Heart right ventricle (tissue), 16 donors: ENCODE data around the gene DNASE2. TPM values are rescaled to one million over a fixed set of nuclear protein-coding genes. Genes with fewer than 3 reads are reported as not detected.

Experiments
- ATAC-seq, 8 donors: fragments of 200-7000 bp; cut with Tn5 transposase; one replicate each; pipeline ENCODE4 v1.9.1; 2020; ENCODE audit warnings: mild to moderate bottlenecking in 8 of 8, moderate library complexity in 8 of 8, moderate number of reproducible peaks in 1 of 8
- DNase-seq, 2 donors: peaks; one replicate each; pipeline ENCODE4 v3.0.0-alpha.2; 2020
- H3K27ac ChIP-seq, 10 donors: fragments of 200-600 bp; sonication (generic) in 2 of 10; one replicate each; pipeline versions ENCODE4 v1.5.0 to v1.8.0; 2020 to 2022; ENCODE audit warnings: mild to moderate bottlenecking in 3 of 10
- H3K27me3 ChIP-seq, 7 donors: fragments of 200-600 bp; one replicate each; pipeline ENCODE4 v1.8.0; 2021 to 2022; ENCODE audit warnings: mild to moderate bottlenecking in 2 of 7
- H3K36me3 ChIP-seq, 9 donors: fragments of 200-600 bp; sonication (generic) in 1 of 9; one replicate each; pipeline versions ENCODE4 v1.5.0 to v1.8.0; 2020 to 2022; ENCODE audit warnings: mild to moderate bottlenecking in 2 of 9
- H3K4me1 ChIP-seq, 9 donors: fragments of 200-600 bp; sonication (generic) in 1 of 9; one replicate each; pipeline versions ENCODE4 v1.5.0 to v1.8.0; 2020 to 2022; ENCODE audit warnings: mild to moderate bottlenecking in 4 of 9
- H3K4me3 ChIP-seq, 10 donors: fragments of 200-600 bp; sonication (generic) in 2 of 10; one replicate each; pipeline versions ENCODE4 v1.5.0 to v1.8.0; 2020 to 2022; ENCODE audit warnings: mild to moderate bottlenecking in 7 of 10, moderate library complexity in 2 of 10
- H3K9me3 ChIP-seq, 11 donors: fragments of 200-600 bp in 10 of 11; sonication (generic) in 2 of 11; one replicate each; pipeline versions ENCODE4 v1.5.0 to v1.8.0; 2013 to 2022; ENCODE audit warnings: mild to moderate bottlenecking in 2 of 11, control low read depth in 1 of 11, moderate library complexity in 1 of 11
- WGBS, 2 donors: extraction: QIAGEN DNeasy Blood & Tissue Kit; methylation state at CpG; one replicate each; pipeline ENCODE4 v1.1.7; 2013; ENCODE audit warnings: inconsistent platforms in 1 of 2; 5-methylcytosine and 5-hydroxymethylcytosine counted together
- intact Hi-C, 10 donors: fragments of 100-400 bp; cut with DNase I; formaldehyde crosslinking; loops; one replicate each; pipeline versions ENCODE4 v1.11.1 to v1.14.2; 2022
- polyA plus RNA-seq, 2 donors: library from polyadenylated mRNA; stranded (reverse); fragments of 200-250 nt; gene quantifications; one replicate each; pipeline ENCODE4 v1.2.3, GENCODE V29; 2013
- total RNA-seq, 10 donors: library from RNA; stranded (reverse); fragmentation: NEBNext Ultra II Directional in 3 of 10; extraction: Animal tissue kit (Norgen Biotek cat#: 25700) in 3 of 10; gene quantifications; one replicate each; pipeline versions ENCODE4 v1.2.1 to v1.2.4, GENCODE V29; 2021 to 2023
- TF ChIP-seq, protein P1 (sequence below), 9 donors: fragments of 200-600 bp; sonication (generic) in 2 of 9; IDR thresholded peaks; one replicate each; pipeline versions ENCODE4 v1.5.0 to v1.8.0; 2021 to 2022; ENCODE audit warnings: antibody characterized with exemption in 9 of 9, mild to moderate bottlenecking in 5 of 9, moderate library complexity in 1 of 9
- donor health status: Arrhythmogenic right ventricular cardiomyopathy.
- donor health status: ischemic (EF 13 %, LVEDD 7.1; RV severe dilation, severe dysfunction).
- donor health status: healthy with polysubstance abuse.
- donor health status: DM: no; HTN: yes; CAD: no.
- donor health status: DM: no; HTN: no; CAD: no.
- donor health status: ischemic (EF 25% LVEDD 6.9; RV normal size, moderate dysfunction).
- donor health status: ischemic (EF 25% LVEDD 5.7; RV mildly dilated, moderate dysfunction).
- donor health status: healthy.
- donor health status: DM: yes; HTN: yes; CAD: no.
- donor health status: Ischemic cardiomyopathy.
- donor health status: ischemic (EF 35%, LVEDD 5.7; RV mildly dilated, moderate dysfunction).
- donor health status: nonischemic (EF 11% LVEDD 7.7; RV severe dilation, severe dysfunction).
- donor health status: DM: yes; HTN: yes; CAD: no.
- donor health status: PGD.
- donor health status: ischemic (EF 29% LVEDD 5.4; RV normal size, mild dysfunction).
- donor health status: nonischemic (EF 23%, LVEDD 6.1; RV moderate dilation, normal function).

The DNASE2 gene
- total and polyA plus RNA-seq, 12 donors = 10.5 to 34.9 (median 19.9) TPM

DNA sequence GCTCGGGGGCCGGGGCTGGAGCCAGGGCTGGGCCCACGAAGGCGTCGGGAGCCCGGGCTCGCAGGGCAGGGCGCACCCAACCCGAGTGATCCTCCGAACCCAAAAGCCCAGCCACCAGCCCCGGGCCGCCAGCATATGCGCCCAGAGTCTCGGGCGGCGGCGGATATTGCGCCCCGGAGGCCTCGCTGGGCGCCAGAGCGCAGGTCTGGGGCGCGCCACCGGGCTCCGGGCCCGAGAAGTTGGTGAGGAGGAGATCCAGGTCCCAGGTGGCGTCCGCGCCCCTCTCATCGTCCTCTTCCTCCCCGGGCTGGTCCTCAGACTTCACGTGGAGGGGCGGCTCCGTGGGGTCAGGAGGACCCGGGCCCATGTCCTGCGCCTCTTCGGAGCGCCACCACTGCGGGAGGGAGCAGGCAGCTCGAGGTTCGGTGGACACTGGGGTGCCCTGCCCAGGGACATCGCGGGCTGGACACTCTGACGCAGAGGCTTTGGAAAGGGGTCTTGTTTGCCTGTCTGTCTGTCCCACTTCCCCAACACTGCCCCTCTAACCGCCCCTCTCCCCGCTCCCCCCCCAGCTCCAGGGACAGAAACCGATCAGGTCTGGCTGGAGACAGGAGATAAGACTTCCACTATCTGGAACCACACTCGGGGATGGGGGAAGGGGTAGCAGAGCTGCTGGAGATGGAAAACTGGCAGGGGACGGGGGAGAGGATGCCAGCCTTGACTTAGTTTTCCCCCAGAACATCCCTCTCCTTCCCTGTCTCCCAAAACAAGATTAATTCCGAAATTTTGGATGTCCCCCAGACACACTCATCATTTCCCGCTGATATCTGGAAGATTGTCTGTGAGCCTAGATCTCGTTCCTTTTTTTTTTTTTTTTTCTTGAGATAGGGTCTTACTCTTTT is 4.8 kb upstream of the DNASE2 start:
- H3K27ac ChIP-seq = peak overlapping the region in 1 of 10 donors; percentile 68
- intact Hi-C loops = loop anchor here in 4 of 10 donors (2.0 to 10.0 kb wide), 3 partner anchors 75 to 79 kb away; partner anchors contain the start of gene DAND5 (in 2 of the 4)

DNA sequence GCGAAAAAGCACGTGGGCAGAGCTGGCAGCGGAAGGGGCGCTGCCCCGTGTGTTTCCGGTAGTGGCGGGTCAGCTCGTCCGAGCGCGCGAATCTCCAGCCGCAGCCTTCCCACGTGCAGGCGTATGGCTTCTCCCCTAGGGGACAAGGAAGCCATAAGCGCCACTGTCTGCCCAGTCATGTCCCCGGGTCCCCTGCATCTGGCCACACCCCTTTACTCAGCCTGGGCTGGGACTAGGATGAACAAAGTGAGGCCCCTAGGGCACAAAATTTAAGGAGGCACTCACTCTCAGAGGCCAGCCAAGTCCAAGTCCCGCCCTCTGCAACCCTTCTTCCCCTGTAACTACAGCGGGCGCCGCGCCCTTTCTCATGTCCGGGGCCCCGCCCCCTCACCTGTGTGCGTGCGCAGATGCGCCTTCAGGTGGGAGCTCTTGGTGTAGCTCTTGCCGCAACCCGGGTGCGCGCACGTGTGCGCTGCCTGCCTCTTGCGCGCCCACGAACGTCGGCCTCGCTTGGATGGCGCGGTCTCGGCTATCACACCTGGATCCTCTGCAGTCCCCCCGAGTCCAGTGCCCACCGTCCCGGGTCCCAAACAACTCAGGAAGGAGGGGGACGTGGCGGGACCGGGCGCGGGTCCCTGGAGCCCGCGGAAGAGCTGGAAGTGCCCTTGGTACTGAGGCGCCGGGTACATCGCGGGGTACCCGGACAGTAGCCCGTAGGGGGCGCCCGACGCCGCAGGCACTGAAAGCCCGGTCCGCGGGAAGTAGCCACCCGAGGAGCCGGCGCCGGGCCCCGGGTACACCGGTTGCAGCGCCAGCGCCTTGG is 3.9 kb upstream of the DNASE2 start:
- intact Hi-C loops = loop anchor here in 3 of 10 donors (2.0 to 10.0 kb wide), 2 partner anchors 80 kb away; partner anchors contain the start of gene DAND5 (in 2 of the 3)
- ATAC-seq (peak in 5 of 8 donors; percentile 18 to 45 (median 26)), DNase-seq (peak; percentile 47 to 71)
- H3K36me3 ChIP-seq = no peaks in the 10 kb centered on the region
- peaks cover 0 to 45% (median 27%) of the 10 kb centered on the region in 7 donors for H3K27me3 ChIP-seq
- peaks cover 10 to 53% (median 23%) of the 10 kb centered on the region in 9 donors for H3K4me1 ChIP-seq
- H3K9me3 ChIP-seq = peaks cover 0 to 15% (median 0%) of the 10 kb centered on the region in 11 donors
- TF ChIP-seq, protein P1, sequence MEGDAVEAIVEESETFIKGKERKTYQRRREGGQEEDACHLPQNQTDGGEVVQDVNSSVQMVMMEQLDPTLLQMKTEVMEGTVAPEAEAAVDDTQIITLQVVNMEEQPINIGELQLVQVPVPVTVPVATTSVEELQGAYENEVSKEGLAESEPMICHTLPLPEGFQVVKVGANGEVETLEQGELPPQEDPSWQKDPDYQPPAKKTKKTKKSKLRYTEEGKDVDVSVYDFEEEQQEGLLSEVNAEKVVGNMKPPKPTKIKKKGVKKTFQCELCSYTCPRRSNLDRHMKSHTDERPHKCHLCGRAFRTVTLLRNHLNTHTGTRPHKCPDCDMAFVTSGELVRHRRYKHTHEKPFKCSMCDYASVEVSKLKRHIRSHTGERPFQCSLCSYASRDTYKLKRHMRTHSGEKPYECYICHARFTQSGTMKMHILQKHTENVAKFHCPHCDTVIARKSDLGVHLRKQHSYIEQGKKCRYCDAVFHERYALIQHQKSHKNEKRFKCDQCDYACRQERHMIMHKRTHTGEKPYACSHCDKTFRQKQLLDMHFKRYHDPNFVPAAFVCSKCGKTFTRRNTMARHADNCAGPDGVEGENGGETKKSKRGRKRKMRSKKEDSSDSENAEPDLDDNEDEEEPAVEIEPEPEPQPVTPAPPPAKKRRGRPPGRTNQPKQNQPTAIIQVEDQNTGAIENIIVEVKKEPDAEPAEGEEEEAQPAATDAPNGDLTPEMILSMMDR (IDR thresholded peaks at IDR 0.05) = peak; percentile 27 to 82 (median 62)
- peak overlapping the region in 1 of 10 donors; percentile 68 for H3K27ac ChIP-seq
- H3K4me3 ChIP-seq = peak overlapping the region in 9 of 10 donors; percentile 17 to 58 (median 45)
- WGBS, 2 donors = 2 to 3% methylated on average over 73 of the region's 73 CpGs

More for the DNA sequence above, 4.8 kb upstream of the DNASE2 start:
- Histone ChIP-seq H3K27me3 (peaks cover 0 to 45% (median 27%) of the 10 kb centered on the region in 7 donors), H3K4me3 (peak overlapping the region in 9 of 10 donors; percentile 17 to 58 (median 45)), H3K36me3 (no peaks in the 10 kb centered on the region), H3K4me1 (peaks cover 7 to 47% (median 19%) of the 10 kb centered on the region in 9 donors), H3K9me3 (peaks cover 0 to 15% (median 0%) of the 10 kb centered on the region in 11 donors)
- WGBS, 2 donors = 3 to 4% methylated on average over 46 to 53 of the region's 53 CpGs
- DNase-seq (no peak), ATAC-seq (no peak)
- TF ChIP-seq, protein P1 (IDR thresholded peaks at IDR 0.05) = peak in 1 of 9 donors; percentile 31

DNA sequence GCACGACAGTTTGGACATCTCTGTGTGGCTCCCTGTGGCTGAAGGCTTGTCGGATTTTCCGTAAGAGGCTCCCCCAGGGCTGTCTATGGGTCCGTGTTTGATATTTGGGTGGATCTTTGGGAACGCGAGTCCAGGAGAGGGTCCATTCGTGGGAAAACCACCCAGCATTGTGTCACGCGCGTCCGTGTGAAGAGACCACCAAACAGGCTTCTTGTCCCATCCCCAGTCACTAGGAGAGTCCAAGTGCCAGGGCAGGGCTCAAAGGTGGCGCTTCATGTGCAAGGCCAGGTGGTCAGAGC is 3.3 kb upstream of the DNASE2 start:
- 66 to 69% methylated on average over 12 of the region's 12 CpGs for WGBS, 2 donors
- Histone ChIP-seq H3K36me3 (peaks cover 0 to 2% (median 0%) of the 10 kb centered on the region in 9 donors), H3K4me1 (peaks cover 10 to 55% (median 24%) of the 10 kb centered on the region in 9 donors), H3K27ac (no peak overlapping the region), H3K27me3 (peaks cover 0 to 45% (median 27%) of the 10 kb centered on the region in 7 donors), H3K4me3 (peak overlapping the region in 3 of 10 donors; percentile 40 to 58 (median 47)), H3K9me3 (peaks cover 0 to 15% (median 0%) of the 10 kb centered on the region in 11 donors)
- ATAC-seq = no peak
- DNase-seq = no peak
- TF ChIP-seq, protein P1 (IDR thresholded peaks at IDR 0.05) = no peak
- intact Hi-C loops = loop anchor here in 3 of 10 donors (2.0 to 10.0 kb wide), 2 partner anchors 80 kb away; partner anchors contain the start of gene DAND5 (in 2 of the 3)
